Measurements from ENCODE around the gene ANXA6. TPM values are rescaled to one million over a fixed set of nuclear protein-coding genes. Genes with fewer than 3 reads are reported as not detected.
A peak's percentile ranks its signal among the peaks of the same experiment; 100 is the strongest.

Gene ANXA6
- total and polyA plus RNA-seq, 10 of the 15 experiments (the other 5 are each of a cell fraction or from before 2014, with no cell fraction given), result 44.0 to 571 (median 465) TPM

GRCh38 chr5:151144922-151145321 is 12.7 kb downstream of the ANXA6 start:
- Histone ChIP-seq H2AFZ (ENCODE audit: control insufficient read depth, low read depth, low read length) (no peak overlapping the region), H3K4me3 (no peak overlapping the region), H3K79me2 (ENCODE audit: control insufficient read depth, insufficient read depth, low read length) (peaks cover 98% of the 10 kb centered on the region), H3K9ac (ENCODE audit: control insufficient read depth, insufficient read depth, low read length) (peak overlapping the region; percentile 1; the same call in 1 of the 2 replicates), H3K27ac (ENCODE audit: control insufficient read depth, insufficient read depth) (peak overlapping the region; percentile 63), H3K27me3 (replicated peaks in 1 of 2; ENCODE audit: control insufficient read depth in 2 of 2, insufficient read depth in 2 of 2, low read length in 1 of 2) (no peaks in the 10 kb centered on the region), H4K20me1 (ENCODE audit: control insufficient read depth, insufficient read depth) (peaks cover 4% of the 10 kb centered on the region), H3K4me2 (ENCODE audit: control insufficient read depth, insufficient read depth) (peak overlapping the region; percentile 46), H3K9me3 (replicated peaks; ENCODE audit: control insufficient read depth, insufficient read depth, low read length) (no peaks in the 10 kb centered on the region), H3K36me3 (ENCODE audit: control insufficient read depth in 2 of 2, insufficient read depth in 2 of 2, low read length in 1 of 2) (peaks cover 35 to 49% of the 10 kb centered on the region in 2 experiments), H3K4me1 (ENCODE audit: control insufficient read depth, insufficient read depth, low read length) (peaks cover 72% of the 10 kb centered on the region)
- peak; percentile 11 for ATAC-seq
- CTCF ChIA-PET, result interaction anchor here (0.9 to 40.1 kb wide), 3 partner anchors 9 to 94 kb away, joined by 4 to 1107 read pairs (median 1107); partner anchors contain the start of gene ANXA6
- no TSS peak for BruUV-seq (replicated peaks)
- POLR2A ChIA-PET, result interaction anchor here (1.0 to 8.4 kb wide), 6 partner anchors 9 to 69 kb away, joined by 3 to 153 read pairs (median 4); partner anchors contain the start of gene ANXA6
- 19% methylated on average over 7 of the region's 7 CpGs for WGBS (ENCODE audit: insufficient coverage, insufficient replicate concordance, low lambda C conversion rate, missing lambda C conversion rate)
- in situ Hi-C loops (cut with MboI) (no loop called here), intact Hi-C loops (cut with micrococcal nuclease; ENCODE audit: unreplicated experiment) (no loop called here)
- RAD21 ChIA-PET (ENCODE audit: unreplicated experiment), result interaction anchor here (0.9 to 8.4 kb wide), 8 partner anchors 7 to 93 kb away, joined by 3 to 189 read pairs (median 4); no protein-coding TSS in a partner anchor
- DNase-seq (ENCODE audit: low read depth, low spot score), result no peak
- SMC1A ChIA-PET (ENCODE audit: uncharacterized antibody, unreplicated experiment), result interaction anchor here (1.1 to 35.3 kb wide), 3 partner anchors 9 to 96 kb away, joined by 3 to 1132 read pairs (median 1132); partner anchors contain the start of gene ANXA6
- no peak for FAIRE-seq
- TF ChIP-seq GATAD2B (conservative IDR thresholded peaks at IDR 0.05; ENCODE audit: low read depth) (peak; percentile 47; the same call in 1 of the 2 replicates), POLR2AphosphoS5 (IDR thresholded peaks at IDR 0.05; ENCODE audit: low read length) (no peak), SREBF1 (IDR thresholded peaks at IDR 0.05; ENCODE audit: low read length) (no peak), TCF12 (IDR thresholded peaks at IDR 0.05; ENCODE audit: low read depth, low read length) (peak; percentile 22; the same call in 1 of the 2 replicates), NR2C2 (IDR thresholded peaks at IDR 0.05; ENCODE audit: borderline replicate concordance, control insufficient read depth, insufficient read length, low read depth) (no peak), REST (IDR thresholded peaks at IDR 0.05; ENCODE audit: low read depth, low read length) (no peak), HDAC6 (IDR thresholded peaks at IDR 0.05; ENCODE audit: unreplicated experiment) (no peak), RBBP5 (conservative IDR thresholded peaks at IDR 0.05) (no peak), RUNX3 (IDR thresholded peaks at IDR 0.05; ENCODE audit: low read length) (peak; percentile 17; the same call in 1 of the 2 replicates), NRF1 (conservative IDR thresholded peaks at IDR 0.05; ENCODE audit: low read depth, low read length) (no peak), BCL3 (IDR thresholded peaks at IDR 0.05; ENCODE audit: borderline replicate concordance, insufficient read depth, low read depth, low read length, poor library complexity, severe bottlenecking) (peak; percentile 58), MEF2B (IDR thresholded peaks at IDR 0.05; ENCODE audit: partially characterized antibody, poor library complexity, severe bottlenecking) (peak; percentile 88), TARDBP (IDR thresholded peaks at IDR 0.05; ENCODE audit: borderline replicate concordance) (no peak), ESRRA (IDR thresholded peaks at IDR 0.05; ENCODE audit: low read length) (no peak), BACH1 (IDR thresholded peaks at IDR 0.05; ENCODE audit: borderline replicate concordance) (no peak), BCLAF1 (IDR thresholded peaks at IDR 0.05) (no peak), TCF3 (IDR thresholded peaks at IDR 0.05; ENCODE audit: borderline replicate concordance, insufficient read depth, low read depth, low read length) (peak; percentile 73; the same call in 1 of the 2 replicates)
